ENCODE data around the gene ITGB2.

The ITGB2 gene

DNA sequence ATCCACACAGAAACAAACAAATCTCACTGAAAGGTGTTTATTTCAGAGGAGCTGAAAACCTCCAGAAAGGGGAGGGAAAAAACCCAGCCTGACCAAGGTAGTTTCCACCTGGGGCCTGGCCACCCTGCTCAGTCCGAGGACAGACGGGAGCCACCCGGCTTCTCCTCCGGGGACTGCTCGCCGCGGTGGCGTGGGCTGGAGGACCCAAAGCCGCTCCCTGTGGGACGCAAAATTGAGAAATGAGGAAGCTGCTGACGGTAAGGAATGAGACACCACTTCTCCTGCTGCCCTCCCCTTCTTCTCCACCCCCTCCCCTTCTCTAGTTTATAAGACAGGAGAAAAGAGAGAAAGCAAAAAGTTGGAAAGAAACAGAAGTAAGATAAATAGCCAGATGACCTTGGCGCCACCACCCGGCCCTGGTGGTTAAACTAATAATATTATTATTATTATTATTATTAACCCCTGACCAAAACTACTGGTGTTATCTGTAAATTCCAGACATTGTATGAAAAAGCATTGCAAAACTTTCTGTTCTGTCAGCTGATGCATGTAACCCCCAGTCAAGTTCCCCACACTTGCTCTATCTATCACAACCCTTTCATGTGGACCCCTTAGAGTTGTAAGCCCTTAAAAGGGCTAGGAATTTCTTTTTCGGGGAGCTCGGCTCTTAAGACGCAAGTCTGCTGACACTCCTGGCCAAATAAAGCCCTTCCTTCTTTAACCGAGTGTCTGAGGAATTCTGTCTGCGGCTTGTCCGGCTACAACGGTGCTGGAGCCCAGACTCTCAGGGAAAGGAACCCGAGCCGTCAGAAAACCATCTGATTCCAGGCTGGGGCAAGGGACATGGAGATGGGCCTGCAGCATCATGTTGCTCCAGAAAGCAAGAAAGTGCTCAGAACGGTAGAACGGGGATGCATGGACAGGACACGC, 12.5 kb downstream of the ITGB2 start:
- no peak for DNase-seq

- DNase-seq = no peak
Measured at GRCh38 chr21:44907225-44907965, 13.3 kb downstream of the ITGB2 start.

DNA sequence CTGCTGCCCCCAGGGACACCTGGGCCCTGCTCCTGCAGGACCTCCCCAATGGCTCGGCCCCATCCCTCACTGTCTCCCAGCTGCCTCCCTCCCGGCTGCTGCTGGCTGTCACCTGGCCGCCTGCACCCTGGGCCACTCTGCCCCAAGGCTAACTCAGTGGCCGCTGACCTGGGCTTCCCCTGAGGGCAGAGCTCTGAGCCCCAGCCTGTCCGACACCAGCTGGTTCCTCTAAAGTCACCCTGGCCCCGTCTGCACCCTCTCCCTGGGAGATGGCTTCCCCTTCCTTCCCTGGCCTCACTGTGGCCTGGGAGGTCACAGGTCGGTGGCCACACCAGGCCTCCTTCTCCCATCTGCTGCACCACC, 15.0 kb downstream of the ITGB2 start:
- DNase-seq = no peak

GRCh38 chr21:44905016-44905727, 15.5 kb downstream of the ITGB2 start:
- DNase-seq = no peak

DNA sequence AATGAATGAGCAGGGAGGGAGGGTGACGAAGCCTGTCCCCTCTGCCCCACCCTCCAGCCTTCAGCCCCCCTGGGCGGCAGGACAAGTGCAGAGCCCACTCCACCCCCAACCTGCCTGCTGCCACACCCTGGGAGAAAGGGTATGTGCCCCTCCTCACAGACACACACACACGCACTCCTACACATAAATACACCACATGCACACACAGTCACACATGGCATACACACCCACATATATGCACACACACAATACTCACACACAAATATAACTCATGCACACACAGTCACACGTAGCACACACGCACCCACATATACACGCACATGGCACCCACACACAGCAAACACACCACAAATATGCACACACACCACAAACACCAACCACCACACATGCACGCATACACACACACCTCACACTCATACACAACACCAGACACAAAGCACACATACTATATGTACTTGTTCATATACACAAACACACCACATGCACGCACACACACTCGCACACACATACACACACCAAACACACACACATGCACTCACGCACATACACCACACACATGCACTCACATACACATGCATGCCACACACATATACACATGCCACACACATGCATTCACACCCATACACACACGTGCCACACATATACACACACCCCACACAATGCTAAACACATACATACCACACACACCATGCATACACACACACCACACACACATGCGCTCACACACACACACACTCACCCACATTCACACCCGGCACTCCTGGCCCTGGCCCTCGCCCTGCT, 16.4 kb downstream of the ITGB2 start:
- DNase-seq = no peak

DNA sequence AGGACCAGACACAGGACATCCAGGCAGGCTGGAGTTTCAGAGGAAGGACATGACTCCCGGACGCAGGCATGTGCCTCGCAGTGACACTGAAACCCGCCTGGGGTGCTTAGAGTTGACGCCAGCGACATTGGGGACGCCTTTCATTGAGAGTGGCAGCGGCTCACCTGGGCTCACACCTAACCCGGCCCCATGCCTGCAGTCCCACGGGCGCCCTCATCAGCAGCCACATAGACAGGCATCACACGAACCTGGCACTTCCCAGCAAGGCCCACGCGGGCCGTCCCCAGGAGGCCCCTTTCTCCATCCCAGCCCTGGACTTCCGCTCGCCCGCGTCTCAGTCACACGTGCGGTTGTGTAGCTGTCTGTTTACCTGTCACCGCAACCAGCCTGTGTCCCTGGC, 17.0 kb downstream of the ITGB2 start:
- no peak for DNase-seq

DNA sequence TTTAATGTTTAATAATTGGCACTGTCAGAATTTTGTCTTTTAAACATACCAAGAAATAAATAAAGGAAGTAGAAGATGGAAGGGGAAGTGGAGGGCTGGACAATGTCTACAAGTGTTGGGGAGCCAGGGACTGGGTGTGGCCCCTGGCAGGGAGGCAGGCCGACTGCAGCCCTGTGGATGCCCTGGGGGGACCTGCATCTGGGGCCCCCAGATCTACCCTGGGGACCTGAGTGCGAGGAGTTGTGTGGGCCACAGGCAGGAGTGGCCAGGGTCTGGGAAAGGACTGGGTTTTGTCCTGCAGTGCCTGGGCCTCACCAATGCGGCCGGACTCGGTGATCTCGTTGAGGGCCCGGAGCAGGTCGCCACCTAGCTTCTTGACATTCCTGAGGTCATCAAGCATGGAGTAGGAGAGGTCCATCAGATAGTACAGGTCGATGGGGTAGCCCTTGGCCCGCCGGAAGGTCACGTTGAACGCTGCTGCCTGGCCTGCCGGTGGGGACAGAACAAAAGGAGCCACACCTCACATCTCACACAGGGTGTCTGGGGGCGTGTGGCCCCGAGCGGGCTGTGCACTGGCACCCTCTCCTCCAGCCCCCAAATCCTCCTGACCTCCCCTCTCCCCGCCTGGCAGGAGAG, 17.5 kb downstream of the ITGB2 start:
- DNase-seq = no peak

DNA sequence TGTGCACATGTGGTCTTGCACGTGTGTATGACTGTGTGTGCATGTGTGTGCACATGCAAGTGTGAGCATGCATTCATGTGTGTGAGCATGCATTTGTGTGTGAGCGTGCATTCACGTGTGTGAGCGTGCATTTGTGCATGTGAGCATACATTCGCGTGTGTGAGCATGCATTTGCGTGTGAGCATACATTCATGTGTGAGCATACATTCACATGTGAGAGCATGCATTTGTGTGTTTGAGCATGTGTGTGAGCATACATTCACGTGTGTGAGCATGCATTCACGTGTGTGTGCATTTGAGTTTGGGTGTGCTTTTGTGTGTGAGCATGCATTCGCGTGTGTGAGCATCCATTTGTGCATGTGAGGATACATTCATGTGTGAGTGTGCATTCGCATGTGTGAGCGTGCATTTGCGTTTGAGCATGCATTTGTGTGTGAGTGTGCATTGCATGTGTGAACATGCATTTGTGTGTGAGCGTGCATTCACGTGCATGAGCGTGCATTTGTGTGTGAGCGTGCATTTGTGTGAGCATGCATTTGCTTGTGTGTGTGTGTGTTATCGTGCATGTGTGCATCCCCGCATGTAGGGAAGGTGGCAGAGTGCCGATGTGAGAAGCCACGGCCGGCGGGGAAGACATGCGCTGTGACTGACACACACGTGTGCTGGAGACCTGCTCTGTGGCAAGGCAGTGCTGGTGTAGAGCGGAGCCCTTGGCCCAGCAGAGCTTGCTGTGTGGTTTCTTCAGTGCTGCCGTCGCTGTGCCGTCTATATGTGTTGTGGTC, 18.2 kb downstream of the ITGB2 start:
- no peak for DNase-seq

DNA sequence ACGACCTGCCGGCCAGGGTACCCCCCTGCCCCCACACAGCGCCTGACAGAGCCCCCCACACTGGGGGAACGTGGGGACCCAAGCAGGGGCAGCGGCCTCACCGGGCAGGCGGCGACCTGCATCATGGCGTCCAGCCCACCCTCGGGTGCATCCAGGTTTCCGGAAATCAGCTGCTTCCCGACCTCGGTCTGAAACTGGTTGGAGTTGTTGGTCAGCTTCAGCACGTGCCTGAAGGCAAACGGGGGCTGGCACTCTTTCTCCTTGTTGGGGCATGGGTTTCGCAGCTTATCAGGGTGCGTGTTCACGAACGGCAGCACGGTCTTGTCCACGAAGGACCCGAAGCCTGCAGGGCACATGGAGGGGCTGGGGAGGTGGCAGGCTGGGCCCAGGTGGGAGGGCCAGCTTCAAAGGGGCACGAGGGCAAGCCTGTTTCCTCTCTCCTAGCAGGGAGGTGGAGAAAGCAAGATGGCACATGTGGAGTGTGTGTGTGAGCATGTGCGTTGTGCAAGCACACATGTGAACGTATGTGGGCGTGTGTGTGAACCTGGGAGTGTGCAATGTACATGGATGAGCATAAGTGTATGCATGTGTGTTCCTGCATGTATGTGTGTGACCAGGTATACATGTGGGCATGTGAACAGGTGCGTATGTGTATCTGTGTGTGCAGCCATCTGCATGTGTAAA, 19.2 kb downstream of the ITGB2 start:
- DNase-seq = no peak

- no peak for DNase-seq
Measured at GRCh38 chr21:44900559-44901251, 20.0 kb downstream of the ITGB2 start.

- DNase-seq = no peak
Measured at GRCh38 chr21:44899768-44900558, 20.7 kb downstream of the ITGB2 start.

DNA sequence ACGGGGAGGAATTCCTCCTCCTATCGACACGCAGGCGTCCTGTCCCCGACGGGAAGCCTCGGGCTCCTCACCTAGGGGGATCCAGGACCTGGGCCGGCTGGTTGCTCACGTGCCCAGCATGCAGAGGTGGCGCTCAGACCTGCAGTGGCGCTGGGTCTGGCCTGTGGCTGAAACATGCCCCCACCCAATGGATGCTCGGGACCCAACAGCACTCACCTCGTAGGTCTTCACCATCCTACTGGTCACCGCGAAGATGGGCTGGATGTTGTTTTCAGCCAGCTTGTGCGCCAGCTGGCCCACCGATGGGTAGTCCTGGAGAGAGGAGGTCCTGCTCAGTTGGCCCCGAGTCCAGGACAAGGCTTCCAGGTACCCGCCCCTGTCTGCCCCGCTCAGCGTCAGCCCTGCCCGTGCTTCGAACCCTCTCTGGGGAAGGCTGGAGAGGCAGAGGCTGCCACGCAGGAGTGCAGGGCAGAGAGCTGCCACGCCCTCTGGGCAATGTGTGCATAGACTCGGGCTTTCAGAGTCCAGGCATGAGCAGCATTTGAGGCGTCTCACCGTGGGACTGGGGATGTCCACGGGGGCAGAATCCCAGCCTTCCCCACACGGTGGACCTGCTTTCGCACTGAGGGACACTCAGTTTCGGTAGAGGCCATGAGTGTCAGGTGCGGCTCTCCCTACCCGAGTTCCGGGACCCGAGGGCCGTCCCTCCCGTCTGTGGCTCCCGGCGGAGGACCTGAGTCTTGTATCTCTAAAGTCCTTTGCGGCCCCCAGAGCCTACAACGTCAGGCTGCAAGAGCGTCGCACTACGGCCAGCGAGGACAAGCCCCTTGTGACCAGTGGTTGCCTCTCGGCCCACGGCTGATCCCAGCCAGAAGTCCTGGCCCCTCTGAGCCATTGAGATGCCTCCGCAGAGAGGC, 21.6 kb downstream of the ITGB2 start:
- DNase-seq = no peak

DNA sequence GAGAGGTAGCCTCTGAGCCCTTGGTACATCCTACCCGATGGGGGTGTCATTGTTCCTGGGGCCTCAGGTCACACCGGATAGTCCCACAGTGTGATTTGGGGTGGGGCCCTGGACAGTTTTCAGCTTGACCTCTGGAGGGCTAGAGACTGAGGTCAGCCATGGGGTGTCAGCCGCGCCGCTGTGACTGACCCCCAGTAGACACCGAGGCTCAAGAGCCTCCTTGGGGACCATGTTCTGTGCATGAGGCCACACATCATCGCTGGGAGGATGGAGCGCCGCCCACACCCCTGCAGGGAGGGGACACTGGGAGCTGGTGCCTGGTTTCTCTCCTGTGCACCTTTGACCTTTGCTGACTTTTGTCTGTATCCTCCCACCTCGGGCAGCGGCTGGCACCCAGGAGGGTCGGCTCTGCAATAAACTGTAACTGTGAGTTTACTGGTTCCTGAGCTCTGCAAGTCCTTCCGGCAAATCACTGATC, 22.6 kb downstream of the ITGB2 start:
- DNase-seq = no peak

- no peak for DNase-seq
Measured at GRCh38 chr21:44897326-44898010, 23.2 kb downstream of the ITGB2 start.

GRCh38 chr21:44896561-44897286, 24.0 kb downstream of the ITGB2 start:
- no peak for DNase-seq

GRCh38 chr21:44895859-44896258, 24.8 kb downstream of the ITGB2 start:
- no peak for DNase-seq
